GM12878 (cell line): ENCODE measurements around the gene ELK3. TPM values are rescaled to one million over a fixed set of nuclear protein-coding genes. Genes with fewer than 3 reads are reported as not detected.

ENCODE experiments used
- ATAC-seq: fragments of 200-7000 bp; cut with Tn5 transposase; 3 replicates; pipeline ENCODE4 v1.9.1; 2020; ENCODE audit warnings: mild to moderate bottlenecking, moderate library complexity
- BruUV-seq: library from RNA; stranded (reverse); fragments of 400-500 nt; replicated peaks from 2 replicates; lab custom pipeline; 2021; lab: Mats Ljungman, UMichigan
- CTCF ChIA-PET: fragments of 300-600 bp; sonication (Branson Sonifier 250); formaldehyde crosslinking; extraction: SDS; loops from one replicate; lab custom pipeline; 2021; ENCODE audit warnings: inconsistent platforms; lab: Yijun Ruan, JAX
- POLR2A ChIA-PET: fragments of 350-600 bp; formaldehyde crosslinking; extraction: SDS; loops from one replicate; lab custom pipeline; 2021; ENCODE audit warnings: inconsistent platforms; lab: Charles Lee
- RAD21 ChIA-PET: fragments of 300-600 bp; sonication (Branson Sonifier 250); formaldehyde crosslinking; loops from one replicate; lab custom pipeline; 2023; ENCODE audit warnings: antibody characterized with exemption; ENCODE audit not compliant: unreplicated experiment; lab: Charles Lee
- SMC1A ChIA-PET: fragments of 300-600 bp; sonication (Branson Sonifier 250); formaldehyde crosslinking; loops from one replicate; lab custom pipeline; 2023; ENCODE audit not compliant: unreplicated experiment, uncharacterized antibody; lab: Charles Lee
- DNase-seq: peaks from one replicate; pipeline ENCODE4 v3.0.0-alpha.2; 2011; ENCODE audit warnings: low read depth, low spot score
- FAIRE-seq: peaks from 3 replicates; lab custom pipeline; 2011; peaks lifted over from hg19 to GRCh38; lab: Jason Lieb, UNC
- H2AFZ ChIP-seq: 2 replicates; pipeline ENCODE4 v1.6.0; 2011; ENCODE audit warnings: low read depth, low read length, control low read depth; ENCODE audit not compliant: control insufficient read depth
- H3K27ac ChIP-seq: 2 replicates; pipeline ENCODE4 v1.5.1; 2011; ENCODE audit warnings: control low read depth; ENCODE audit not compliant: control insufficient read depth, insufficient read depth
- H3K27me3 ChIP-seq, 2 experiments: replicated peaks in 1 of 2; 2 replicates each; pipeline versions ENCODE4 v1.6.0 to v1.6.1; 2011; ENCODE audit warnings: low read length in 1 of 2; ENCODE audit not compliant: control insufficient read depth in 2 of 2, insufficient read depth in 2 of 2
- H3K36me3 ChIP-seq, 2 experiments: 2 replicates each; pipeline ENCODE4 v1.5.1; 2011; ENCODE audit warnings: low read length in 1 of 2; ENCODE audit not compliant: control insufficient read depth in 2 of 2, insufficient read depth in 2 of 2
- H3K4me1 ChIP-seq: 2 replicates; pipeline ENCODE4 v1.6.1; 2011; ENCODE audit warnings: mild to moderate bottlenecking, low read length, moderate library complexity, mixed read lengths; ENCODE audit not compliant: control insufficient read depth, insufficient read depth
- H3K4me2 ChIP-seq: 2 replicates; pipeline ENCODE4 v1.6.0; 2011; ENCODE audit warnings: control low read depth; ENCODE audit not compliant: control insufficient read depth, insufficient read depth
- H3K4me3 ChIP-seq: fragments of 200-600 bp; sonication (generic); 2 replicates; pipeline ENCODE4 v1.5.1; 2016
- H3K79me2 ChIP-seq: 2 replicates; pipeline ENCODE4 v1.6.0; 2011; ENCODE audit warnings: low read length; ENCODE audit not compliant: control insufficient read depth, insufficient read depth
- H3K9ac ChIP-seq: 2 replicates; pipeline ENCODE4 v1.8.0; 2011; ENCODE audit warnings: low read length, control low read depth, mixed read lengths; ENCODE audit not compliant: control insufficient read depth, insufficient read depth
- H3K9me3 ChIP-seq: replicated peaks from 3 replicates; pipeline ENCODE4 v1.5.1; 2011; ENCODE audit warnings: mild to moderate bottlenecking, low read length; ENCODE audit not compliant: control insufficient read depth, insufficient read depth
- H4K20me1 ChIP-seq: 2 replicates; pipeline ENCODE4 v1.6.0; 2011; ENCODE audit not compliant: control insufficient read depth, insufficient read depth
- CBFB ChIP-seq: IDR thresholded peaks from 2 replicates; pipeline ENCODE4 v1.6.1; 2016; ENCODE audit warnings: antibody characterized with exemption, low read depth
- CHD4 ChIP-seq: fragments of 200-600 bp; sonication (generic); IDR thresholded peaks from 2 replicates; pipeline ENCODE4 v1.6.1; 2016; ENCODE audit warnings: mild to moderate bottlenecking
- EGR1 ChIP-seq, 2 experiments: IDR thresholded peaks; 1 replicate in 1 of 2; 2 replicates in 1 of 2; pipeline ENCODE4 v1.6.1; 2011 to 2012; ENCODE audit warnings: low read depth in 2 of 2, low read length in 2 of 2, borderline replicate concordance in 1 of 2, mild to moderate bottlenecking in 1 of 2, moderate library complexity in 1 of 2
- FOXK2 ChIP-seq: fragments of 450-650 bp; IDR thresholded peaks from 2 replicates; pipeline ENCODE4 v1.6.1; 2017; ENCODE audit warnings: mild to moderate bottlenecking, moderate library complexity
- KDM1A ChIP-seq: fragments of 200-600 bp; sonication (generic); IDR thresholded peaks from 2 replicates; pipeline ENCODE4 v1.6.1; 2016; ENCODE audit warnings: borderline replicate concordance
- MEF2A ChIP-seq: IDR thresholded peaks from 2 replicates; pipeline ENCODE4 v1.6.1; 2011; ENCODE audit warnings: low read depth, mild to moderate bottlenecking, low read length, moderate library complexity; ENCODE audit not compliant: insufficient read depth
- SP1 ChIP-seq: IDR thresholded peaks from one replicate; pipeline ENCODE4 v1.6.1; 2011; ENCODE audit warnings: low read depth, low read length
- TAF1 ChIP-seq: IDR thresholded peaks from 2 replicates; pipeline ENCODE4 v1.6.1; 2011; ENCODE audit warnings: mild to moderate bottlenecking, low read depth, low read length, borderline replicate concordance
- WRNIP1 ChIP-seq: IDR thresholded peaks from 2 replicates; pipeline ENCODE4 v1.6.1; 2011; ENCODE audit warnings: low read depth, low read length, improper control_type of control experiment, borderline replicate concordance
- ZBED1 ChIP-seq: IDR thresholded peaks from 2 replicates; pipeline ENCODE4 v1.6.1; 2016; ENCODE audit warnings: borderline replicate concordance
- ZNF24 ChIP-seq: fragments of 450-650 bp; IDR thresholded peaks from 2 replicates; pipeline ENCODE4 v1.6.1; 2017; ENCODE audit warnings: antibody characterized with exemption, mild to moderate bottlenecking
- WGBS: methylation state at CpG from one replicate; pipeline ENCODE4 v1.1.6; 2016; ENCODE audit warnings: low lambda C conversion rate; ENCODE audit not compliant: insufficient replicate concordance, insufficient coverage; ENCODE audit errors: missing lambda C conversion rate; 5-methylcytosine and 5-hydroxymethylcytosine counted together
- in situ Hi-C: fragments of 300-500 bp; cut with MboI; formaldehyde crosslinking; loops from 9 replicates; pipeline ENCODE4 v1.14.3; 2018; ENCODE audit warnings: mixed read lengths
- intact Hi-C: fragments of 100-400 bp; cut with micrococcal nuclease; formaldehyde crosslinking; loops from one replicate; pipeline ENCODE4 v1.14.2; 2022; ENCODE audit not compliant: unreplicated experiment
- polyA plus RNA-seq, 11 experiments: library from polyadenylated mRNA; depleted of rRNA in 4 of 11; unstranded in 6 of 11; stranded (reverse) in 5 of 11; fragments of >200 nt; fragmentation: Nextera tagmentation in 4 of 11; fragmentation: Illumina TruSeq in 1 of 11; extraction: Ambion mirVana in 4 of 11; extraction: Trizol in 1 of 11; gene quantifications; 1 replicate in 1 of 11; 2 replicates in 10 of 11; pipeline versions ENCODE4 v1.2.1 to v1.2.3, GENCODE V29; 2011 to 2016; ENCODE audit warnings: inconsistent platforms in 2 of 11, missing spikeins in 2 of 11, low read depth in 1 of 11
- total RNA-seq, 4 experiments: library from RNA; depleted of rRNA in 3 of 4; stranded (reverse); fragments of >200 nt in 3 of 4; fragmentation: Illumina TruSeq in 1 of 4; extraction: Trizol in 1 of 4; gene quantifications; 2 replicates each; pipeline versions ENCODE4 v1.2.1 to v1.2.3, GENCODE V29; 2013 to 2021
- TF ChIP-seq, protein P1 (sequence below): fragments of 450-650 bp; IDR thresholded peaks from 2 replicates; pipeline ENCODE4 v1.6.1; 2017; ENCODE audit warnings: borderline replicate concordance
- TF ChIP-seq, protein P2 (sequence below): IDR thresholded peaks from 2 replicates; pipeline ENCODE4 v1.6.1; 2012; ENCODE audit warnings: improper control_type of control experiment, low read depth, low read length; ENCODE audit not compliant: insufficient replicate concordance

ELK3 gene
- total and polyA plus RNA-seq, 10 of the 15 experiments (the other 5 are each of a cell fraction or from before 2014, with no cell fraction given) = 0.37 to 4.8 (median 0.88) TPM

DNA sequence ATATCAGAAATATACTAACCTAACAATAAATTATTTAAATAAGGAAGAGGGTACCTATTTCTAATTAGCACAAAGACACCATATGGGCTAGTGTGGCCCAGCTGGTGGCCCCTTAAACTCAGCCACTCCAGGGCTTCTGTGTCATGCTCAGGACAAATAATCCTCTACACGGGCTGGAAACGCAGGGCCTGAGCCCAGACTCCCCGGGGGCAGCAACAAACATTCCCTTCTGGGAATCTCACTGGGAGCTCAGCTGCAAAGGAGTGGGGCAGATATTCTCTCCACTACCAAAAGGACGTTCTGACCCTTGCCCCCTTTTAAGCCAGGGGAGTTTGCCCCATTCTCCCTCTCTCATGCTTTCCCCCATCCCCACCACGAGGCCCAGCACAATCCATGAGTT is 43.7 kb upstream of the ELK3 start:
- H3K79me2 ChIP-seq = no peaks in the 10 kb centered on the region
- no peaks in the 10 kb centered on the region for H3K36me3 ChIP-seq
- POLR2A ChIA-PET = no interaction called here
- no peak for ATAC-seq
- no peak overlapping the region for H3K27ac ChIP-seq
- no TSS peak for BruUV-seq
- RAD21 ChIA-PET = no interaction called here
- H3K4me3 ChIP-seq = no peak overlapping the region
- H3K4me2 ChIP-seq = no peak overlapping the region
- H3K27me3 ChIP-seq = no peaks in the 10 kb centered on the region; a peak in 1 of 4 replicates
- H4K20me1 ChIP-seq = no peaks in the 10 kb centered on the region
- in situ Hi-C loops = no loop called here
- H2AFZ ChIP-seq = no peak overlapping the region
- WGBS = 57% methylated on average over 5 of the region's 5 CpGs
- intact Hi-C loops = no loop called here
- no peaks in the 10 kb centered on the region for H3K4me1 ChIP-seq
- no peak for TF ChIP-seq EGR1 (IDR thresholded peaks at IDR 0.05; ENCODE audit: borderline replicate concordance in 1 of 2, low read depth in 2 of 2, low read length in 2 of 2)
- no peak for TF ChIP-seq CHD4
- no peak for TF ChIP-seq SP1
- TF ChIP-seq WRNIP1 = no peak
- TF ChIP-seq, all 136 proteins: peak for 0
- FAIRE-seq (no peak), DNase-seq (no peak)
- ChIA-PET SMC1A (interaction anchor here (1.0 kb wide), 1 partner anchor 65 kb away, joined by 4 read pairs; no protein-coding TSS in a partner anchor), CTCF (no interaction called here)
- Histone ChIP-seq H3K9ac (no peak overlapping the region), H3K9me3 (no peaks in the 10 kb centered on the region)

DNA sequence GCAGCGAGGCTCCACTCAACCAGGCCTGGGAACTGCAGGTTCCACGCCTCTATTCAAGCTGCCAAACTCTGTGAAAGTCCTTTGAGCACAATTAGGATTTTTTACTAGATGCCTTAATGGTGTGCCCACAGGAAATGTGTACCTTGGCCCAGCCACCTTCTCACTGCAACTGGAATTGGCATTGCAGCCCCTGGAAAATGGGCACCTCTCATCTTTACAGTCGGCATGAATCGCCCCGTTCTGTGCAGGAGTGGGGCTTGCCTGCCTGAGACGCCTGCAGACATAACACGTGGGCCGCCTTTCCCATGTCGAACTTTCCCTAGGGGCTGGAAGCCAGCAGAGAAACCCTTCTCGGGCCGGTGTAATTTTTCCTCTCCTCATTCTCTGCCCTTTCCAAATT is 42.0 kb upstream of the ELK3 start:
- DNase-seq = no peak
- CTCF ChIA-PET = no interaction called here
- Histone ChIP-seq H3K4me3 (no peak overlapping the region), H4K20me1 (no peaks in the 10 kb centered on the region), H3K4me1 (no peaks in the 10 kb centered on the region), H3K27me3 (no peaks in the 10 kb centered on the region; a peak in 2 of 4 replicates), H3K9me3 (no peaks in the 10 kb centered on the region), H3K36me3 (no peaks in the 10 kb centered on the region), H3K4me2 (no peak overlapping the region), H3K9ac (no peak overlapping the region), H3K79me2 (no peaks in the 10 kb centered on the region), H3K27ac (no peak overlapping the region), H2AFZ (no peak overlapping the region)
- SMC1A ChIA-PET = no interaction called here
- POLR2A ChIA-PET = no interaction called here
- FAIRE-seq = no peak
- no TSS peak for BruUV-seq
- WGBS = 66% methylated on average over 11 of the region's 11 CpGs
- ATAC-seq = no peak
- RAD21 ChIA-PET = no interaction called here
- intact Hi-C loops = no loop called here
- in situ Hi-C loops = no loop called here
- TF ChIP-seq KDM1A (no peak), ZNF24 (no peak), TAF1 (no peak), CBFB (no peak), FOXK2 (no peak), ZBED1 (no peak), MEF2A (no peak)
- TF ChIP-seq, protein P1, sequence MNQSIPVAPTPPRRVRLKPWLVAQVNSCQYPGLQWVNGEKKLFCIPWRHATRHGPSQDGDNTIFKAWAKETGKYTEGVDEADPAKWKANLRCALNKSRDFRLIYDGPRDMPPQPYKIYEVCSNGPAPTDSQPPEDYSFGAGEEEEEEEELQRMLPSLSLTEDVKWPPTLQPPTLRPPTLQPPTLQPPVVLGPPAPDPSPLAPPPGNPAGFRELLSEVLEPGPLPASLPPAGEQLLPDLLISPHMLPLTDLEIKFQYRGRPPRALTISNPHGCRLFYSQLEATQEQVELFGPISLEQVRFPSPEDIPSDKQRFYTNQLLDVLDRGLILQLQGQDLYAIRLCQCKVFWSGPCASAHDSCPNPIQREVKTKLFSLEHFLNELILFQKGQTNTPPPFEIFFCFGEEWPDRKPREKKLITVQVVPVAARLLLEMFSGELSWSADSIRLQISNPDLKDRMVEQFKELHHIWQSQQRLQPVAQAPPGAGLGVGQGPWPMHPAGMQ = no peak
- TF ChIP-seq, protein P2, sequence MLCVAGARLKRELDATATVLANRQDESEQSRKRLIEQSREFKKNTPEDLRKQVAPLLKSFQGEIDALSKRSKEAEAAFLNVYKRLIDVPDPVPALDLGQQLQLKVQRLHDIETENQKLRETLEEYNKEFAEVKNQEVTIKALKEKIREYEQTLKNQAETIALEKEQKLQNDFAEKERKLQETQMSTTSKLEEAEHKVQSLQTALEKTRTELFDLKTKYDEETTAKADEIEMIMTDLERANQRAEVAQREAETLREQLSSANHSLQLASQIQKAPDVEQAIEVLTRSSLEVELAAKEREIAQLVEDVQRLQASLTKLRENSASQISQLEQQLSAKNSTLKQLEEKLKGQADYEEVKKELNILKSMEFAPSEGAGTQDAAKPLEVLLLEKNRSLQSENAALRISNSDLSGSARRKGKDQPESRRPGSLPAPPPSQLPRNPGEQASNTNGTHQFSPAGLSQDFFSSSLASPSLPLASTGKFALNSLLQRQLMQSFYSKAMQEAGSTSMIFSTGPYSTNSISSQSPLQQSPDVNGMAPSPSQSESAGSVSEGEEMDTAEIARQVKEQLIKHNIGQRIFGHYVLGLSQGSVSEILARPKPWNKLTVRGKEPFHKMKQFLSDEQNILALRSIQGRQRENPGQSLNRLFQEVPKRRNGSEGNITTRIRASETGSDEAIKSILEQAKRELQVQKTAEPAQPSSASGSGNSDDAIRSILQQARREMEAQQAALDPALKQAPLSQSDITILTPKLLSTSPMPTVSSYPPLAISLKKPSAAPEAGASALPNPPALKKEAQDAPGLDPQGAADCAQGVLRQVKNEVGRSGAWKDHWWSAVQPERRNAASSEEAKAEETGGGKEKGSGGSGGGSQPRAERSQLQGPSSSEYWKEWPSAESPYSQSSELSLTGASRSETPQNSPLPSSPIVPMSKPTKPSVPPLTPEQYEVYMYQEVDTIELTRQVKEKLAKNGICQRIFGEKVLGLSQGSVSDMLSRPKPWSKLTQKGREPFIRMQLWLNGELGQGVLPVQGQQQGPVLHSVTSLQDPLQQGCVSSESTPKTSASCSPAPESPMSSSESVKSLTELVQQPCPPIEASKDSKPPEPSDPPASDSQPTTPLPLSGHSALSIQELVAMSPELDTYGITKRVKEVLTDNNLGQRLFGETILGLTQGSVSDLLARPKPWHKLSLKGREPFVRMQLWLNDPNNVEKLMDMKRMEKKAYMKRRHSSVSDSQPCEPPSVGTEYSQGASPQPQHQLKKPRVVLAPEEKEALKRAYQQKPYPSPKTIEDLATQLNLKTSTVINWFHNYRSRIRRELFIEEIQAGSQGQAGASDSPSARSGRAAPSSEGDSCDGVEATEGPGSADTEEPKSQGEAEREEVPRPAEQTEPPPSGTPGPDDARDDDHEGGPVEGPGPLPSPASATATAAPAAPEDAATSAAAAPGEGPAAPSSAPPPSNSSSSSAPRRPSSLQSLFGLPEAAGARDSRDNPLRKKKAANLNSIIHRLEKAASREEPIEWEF = no peak
